Activated CD8-positive, alpha-beta T cell treated with anti-CD3 and anti-CD28 coated beads, Interleukin-2, amount 10 ng/mL, durations not matched to agents 7 days and 5 days (primary cell): ENCODE data around the gene MTA3. TPM values are rescaled to one million over a fixed set of nuclear protein-coding genes. Genes with fewer than 3 reads are reported as not detected.

Experiments
- ATAC-seq: fragments of 150-1000 bp; cut with Tn5 transposase; one replicate; pipeline ENCODE4 v1.10.0; 2021; ENCODE audit warnings: moderate library complexity
- CTCF ChIA-PET: fragments of 350-600 bp; sonication (Branson Sonifier 250); formaldehyde crosslinking; loops from one replicate; lab custom pipeline; 2021; ENCODE audit warnings: antibody characterized with exemption; lab: Charles Lee
- POLR2A ChIA-PET: fragments of 350-600 bp; sonication (Branson Sonifier 250); formaldehyde crosslinking; loops from one replicate; lab custom pipeline; 2021; ENCODE audit warnings: antibody characterized with exemption; lab: Charles Lee
- DNase-seq: peaks from one replicate; pipeline ENCODE4 v3.0.0-alpha.2; 2020
- H3K27ac Mint-ChIP-seq: one replicate; pipeline ENCODE4 v1.8.0; 2021; ENCODE audit warnings: mild to moderate bottlenecking, mixed read lengths
- H3K27me3 Mint-ChIP-seq: one replicate; pipeline ENCODE4 v1.8.0; 2021; ENCODE audit warnings: low read depth, mixed read lengths
- H3K36me3 Mint-ChIP-seq: one replicate; pipeline ENCODE4 v1.8.0; 2021; ENCODE audit warnings: low read depth, mixed read lengths
- H3K4me1 Mint-ChIP-seq: one replicate; pipeline ENCODE4 v1.8.0; 2021; ENCODE audit warnings: low read depth, mixed read lengths
- H3K4me3 Mint-ChIP-seq: one replicate; pipeline ENCODE4 v1.8.0; 2021; ENCODE audit warnings: mild to moderate bottlenecking, mixed read lengths
- H3K9me3 Mint-ChIP-seq: one replicate; pipeline ENCODE4 v1.8.0; 2022; ENCODE audit warnings: mixed read lengths; ENCODE audit not compliant: insufficient read depth
- total RNA-seq, 2 experiments: library from RNA; stranded (reverse); gene quantifications; one replicate each; pipeline ENCODE4 v1.2.3, GENCODE V29; 2021

Gene MTA3
- total RNA-seq, 2 experiments from 2014 or later, result 26.2 to 33.4 TPM

- ATAC-seq, result no peak
- DNase-seq, result no peak
- CTCF ChIA-PET, result no interaction called here
- Mint-ChIP-seq H3K4me3 (no peak overlapping the region), H3K27me3 (peaks cover 42% of the 10 kb centered on the region), H3K27ac (no peak overlapping the region), H3K4me1 (peaks cover 27% of the 10 kb centered on the region), H3K36me3 (no peaks in the 10 kb centered on the region), H3K9me3 (no peaks in the 10 kb centered on the region)
- POLR2A ChIA-PET, result interaction anchor here (4.0 kb wide), 1 partner anchor 16 kb away, joined by 24 read pairs; no protein-coding TSS in a partner anchor
These were observed 226.0 kb downstream of the MTA3 start for GRCh38 chr2:42794271-42795046.

DNA sequence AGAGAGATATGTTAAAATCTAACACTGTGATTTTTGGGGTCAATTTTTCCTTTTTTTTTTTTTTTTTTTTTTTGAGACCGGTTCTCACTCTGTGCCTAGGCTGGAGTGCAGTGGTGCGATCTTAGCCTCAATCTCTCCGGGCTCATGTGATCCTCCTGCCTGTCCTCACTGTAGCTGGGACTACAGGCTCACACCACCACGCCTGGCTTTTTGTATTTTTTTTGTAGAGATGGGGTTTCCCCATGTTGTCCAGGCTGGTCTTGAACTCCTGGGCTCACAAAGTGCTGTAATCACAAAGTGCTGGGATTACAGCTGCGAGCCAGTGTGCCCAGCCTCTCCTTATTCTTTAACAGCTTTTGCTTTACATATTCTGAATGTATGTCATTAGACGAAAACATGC, 226.8 kb downstream of the MTA3 start:
- H3K36me3 Mint-ChIP-seq, result no peaks in the 10 kb centered on the region
- H3K27me3 Mint-ChIP-seq, result peaks cover 37% of the 10 kb centered on the region
- ChIA-PET CTCF (interaction anchor here (0.6 kb wide), 1 partner anchor 281 kb away, joined by 4 read pairs; no protein-coding TSS in a partner anchor), POLR2A (interaction anchor here (4.0 kb wide), 1 partner anchor 15 kb away, joined by 24 read pairs; no protein-coding TSS in a partner anchor)
- peaks cover 28% of the 10 kb centered on the region for H3K4me1 Mint-ChIP-seq
- no peak overlapping the region for H3K27ac Mint-ChIP-seq
- ATAC-seq (no peak), DNase-seq (no peak)
- no peak overlapping the region for H3K4me3 Mint-ChIP-seq
- no peaks in the 10 kb centered on the region for H3K9me3 Mint-ChIP-seq

- Mint-ChIP-seq H3K27me3 (peaks cover 35% of the 10 kb centered on the region), H3K27ac (no peak overlapping the region), H3K36me3 (no peaks in the 10 kb centered on the region), H3K4me3 (no peak overlapping the region), H3K9me3 (no peaks in the 10 kb centered on the region), H3K4me1 (peaks cover 34% of the 10 kb centered on the region)
- ATAC-seq, result no peak
- ChIA-PET POLR2A (interaction anchor here (4.0 kb wide), 1 partner anchor 15 kb away, joined by 24 read pairs; no protein-coding TSS in a partner anchor), CTCF (interaction anchor here (0.6 to 1.2 kb wide), 3 partner anchors 15 to 282 kb away, joined by 3 to 6 read pairs (median 4); no protein-coding TSS in a partner anchor)
- peak; percentile 20 for DNase-seq
These were observed 227.4 kb downstream of the MTA3 start for GRCh38 chr2:42795841-42796301.

DNA sequence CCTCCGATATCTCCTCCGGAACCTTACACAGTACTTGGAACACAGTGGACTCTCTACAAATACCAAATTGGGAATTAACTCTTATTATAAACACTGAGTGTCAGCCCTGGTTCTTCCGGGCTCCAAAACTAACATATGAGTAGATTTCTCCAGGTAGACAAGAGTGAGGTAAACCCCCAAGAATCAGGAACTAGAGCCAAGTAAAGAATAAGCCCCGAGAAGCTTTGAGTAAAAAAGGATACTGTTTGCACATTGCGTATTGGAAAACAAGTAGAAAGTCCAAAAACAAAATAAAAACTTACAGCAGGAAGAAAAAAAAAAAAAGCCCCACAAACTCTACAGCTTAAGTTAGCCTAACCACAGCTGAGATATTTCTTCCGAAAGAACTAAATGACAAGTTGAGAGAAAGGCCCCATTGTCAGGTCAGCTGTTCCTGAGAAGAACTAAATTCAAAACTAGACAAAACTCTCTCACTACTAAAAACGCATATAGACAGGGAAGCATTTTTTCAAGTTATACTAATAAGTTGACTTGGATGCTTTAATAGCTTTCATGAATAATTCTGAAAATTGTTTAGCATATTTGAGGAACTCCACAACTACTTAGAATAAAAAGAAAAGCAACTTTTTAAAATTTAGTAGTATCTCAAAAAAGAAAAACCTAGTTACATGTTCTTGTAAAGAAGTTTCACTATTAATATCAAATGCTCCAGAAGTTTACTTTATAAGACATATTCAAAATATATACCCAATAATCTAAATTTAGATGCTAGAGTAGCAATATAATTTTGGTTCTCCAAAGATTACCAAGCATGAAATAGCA, 228.2 kb downstream of the MTA3 start:
- DNase-seq (no peak), ATAC-seq (no peak)
- Mint-ChIP-seq H3K27me3 (peaks cover 27% of the 10 kb centered on the region), H3K4me3 (no peak overlapping the region), H3K9me3 (no peaks in the 10 kb centered on the region), H3K27ac (no peak overlapping the region), H3K36me3 (no peaks in the 10 kb centered on the region), H3K4me1 (peaks cover 38% of the 10 kb centered on the region)
- CTCF ChIA-PET, result interaction anchor here (1.0 to 1.2 kb wide), 2 partner anchors 14 to 23 kb away, joined by 3 to 6 read pairs; no protein-coding TSS in a partner anchor
- POLR2A ChIA-PET, result interaction anchor here (4.0 kb wide), 1 partner anchor 14 kb away, joined by 24 read pairs; no protein-coding TSS in a partner anchor

GRCh38 chr2:42797281-42797680, 228.8 kb downstream of the MTA3 start:
- ATAC-seq, result no peak
- no peak overlapping the region for H3K4me3 Mint-ChIP-seq
- no peaks in the 10 kb centered on the region for H3K9me3 Mint-ChIP-seq
- no peak for DNase-seq
- no peak overlapping the region for H3K27ac Mint-ChIP-seq
- H3K4me1 Mint-ChIP-seq, result peaks cover 32% of the 10 kb centered on the region
- ChIA-PET CTCF (no interaction called here), POLR2A (interaction anchor here (4.0 kb wide), 1 partner anchor 13 kb away, joined by 24 read pairs; no protein-coding TSS in a partner anchor)
- no peaks in the 10 kb centered on the region for H3K36me3 Mint-ChIP-seq
- H3K27me3 Mint-ChIP-seq, result peaks cover 21% of the 10 kb centered on the region

- Mint-ChIP-seq H3K4me1 (peaks cover 24% of the 10 kb centered on the region), H3K4me3 (no peak overlapping the region)
- CTCF ChIA-PET, result interaction anchor here (1.1 to 1.8 kb wide), 3 partner anchors 11 to 28 kb away, joined by 3 to 14 read pairs (median 4); no protein-coding TSS in a partner anchor
These were observed 231.4 kb downstream of the MTA3 start for GRCh38 chr2:42799881-42800280.

DNA sequence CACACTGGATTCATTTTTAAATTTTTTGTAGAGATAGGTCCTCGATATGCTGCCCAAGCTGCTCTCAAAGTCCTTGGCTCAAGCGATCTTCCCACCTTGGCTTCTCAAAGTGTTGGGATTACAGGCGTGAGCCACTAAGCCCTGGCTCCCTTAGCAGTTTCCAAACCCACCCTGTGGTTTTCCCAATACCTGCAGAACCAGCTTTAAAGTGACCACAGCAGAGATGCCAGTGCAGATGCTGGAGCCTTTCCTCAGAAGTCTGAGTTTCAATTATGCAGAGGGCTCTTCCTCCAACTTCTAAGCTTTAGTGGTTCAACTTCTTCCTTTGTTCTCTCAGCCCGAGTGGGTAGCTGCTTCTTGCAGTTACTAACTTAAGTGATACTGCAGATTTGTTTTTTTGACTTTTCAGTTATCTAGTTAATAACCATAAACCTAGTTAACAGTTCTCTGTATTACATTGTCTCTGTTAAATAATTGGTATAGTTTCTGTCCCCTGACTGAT, 232.1 kb downstream of the MTA3 start:
- Mint-ChIP-seq H3K9me3 (no peaks in the 10 kb centered on the region), H3K36me3 (no peaks in the 10 kb centered on the region), H3K4me3 (no peak overlapping the region), H3K4me1 (peaks cover 23% of the 10 kb centered on the region), H3K27ac (no peak overlapping the region), H3K27me3 (peaks cover 16% of the 10 kb centered on the region)
- CTCF ChIA-PET, result interaction anchor here (1.1 to 1.8 kb wide), 5 partner anchors 10 to 705 kb away, joined by 3 to 14 read pairs (median 4); no protein-coding TSS in a partner anchor
- ATAC-seq (no peak), DNase-seq (no peak)
- POLR2A ChIA-PET, result interaction anchor here (0.6 to 3.8 kb wide), 4 partner anchors 9 to 684 kb away, joined by 3 to 24 read pairs (median 3); no protein-coding TSS in a partner anchor

More at GRCh38 chr2:42799881-42800280, 231.4 kb downstream of the MTA3 start:
- POLR2A ChIA-PET, result interaction anchor here (3.8 kb wide), 1 partner anchor 10 kb away, joined by 24 read pairs; no protein-coding TSS in a partner anchor
- DNase-seq (no peak), ATAC-seq (no peak)
- Mint-ChIP-seq H3K27ac (no peak overlapping the region), H3K36me3 (no peaks in the 10 kb centered on the region), H3K27me3 (peaks cover 14% of the 10 kb centered on the region), H3K9me3 (no peaks in the 10 kb centered on the region)

DNA sequence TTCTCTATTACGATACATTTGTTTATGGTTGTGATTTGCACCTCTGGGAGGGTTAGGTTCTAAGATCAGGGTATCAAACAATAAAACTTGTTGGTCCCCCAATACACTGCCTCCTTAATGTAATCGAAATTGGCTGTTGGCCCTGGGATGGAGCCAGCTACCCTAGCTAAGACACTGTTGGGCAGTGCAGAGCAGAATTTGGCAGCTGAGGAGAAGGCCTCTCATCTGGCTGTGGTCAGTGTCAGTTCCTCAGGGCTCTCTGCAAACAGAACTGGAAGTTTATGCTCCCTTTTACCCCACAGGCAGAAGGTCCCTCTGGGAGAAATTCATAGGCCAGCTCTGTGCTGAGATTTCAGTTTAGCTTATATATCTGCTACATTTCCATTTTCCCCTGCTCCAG, 232.5 kb downstream of the MTA3 start:
- Mint-ChIP-seq H3K4me1 (peaks cover 19% of the 10 kb centered on the region), H3K4me3 (no peak overlapping the region), H3K27me3 (peaks cover 14% of the 10 kb centered on the region), H3K9me3 (no peaks in the 10 kb centered on the region), H3K36me3 (no peaks in the 10 kb centered on the region), H3K27ac (no peak overlapping the region)
- ATAC-seq, result no peak
- ChIA-PET CTCF (interaction anchor here (1.1 to 1.8 kb wide), 5 partner anchors 9 to 705 kb away, joined by 3 to 14 read pairs (median 4); no protein-coding TSS in a partner anchor), POLR2A (interaction anchor here (0.6 to 3.8 kb wide), 4 partner anchors 9 to 683 kb away, joined by 3 to 24 read pairs (median 3); no protein-coding TSS in a partner anchor)
- no peak for DNase-seq

DNA sequence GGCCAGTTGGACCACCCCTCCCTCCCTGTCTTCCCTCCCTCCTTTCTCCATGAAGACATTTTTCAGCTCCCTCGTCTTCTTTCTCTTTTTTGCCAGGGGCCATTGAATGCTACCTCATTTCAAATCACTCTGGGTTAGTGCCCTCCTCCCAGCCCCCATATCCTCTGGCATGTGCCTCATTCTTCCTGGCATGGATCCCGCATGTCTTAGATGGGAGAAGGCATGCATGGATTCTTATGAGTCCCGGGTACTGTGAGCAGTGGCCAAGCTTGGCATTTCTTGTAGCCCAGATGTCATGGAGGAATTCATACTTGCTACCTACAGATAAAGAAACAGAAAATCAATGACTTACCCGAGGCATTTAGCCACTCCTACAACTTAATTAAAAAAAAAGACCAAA, 232.9 kb downstream of the MTA3 start:
- ChIA-PET CTCF (interaction anchor here (1.2 to 1.8 kb wide), 4 partner anchors 9 to 706 kb away, joined by 3 to 14 read pairs (median 4); no protein-coding TSS in a partner anchor), POLR2A (interaction anchor here (0.9 to 3.8 kb wide), 3 partner anchors 8 to 439 kb away, joined by 3 to 24 read pairs (median 3); no protein-coding TSS in a partner anchor)
- DNase-seq, result no peak
- H3K9me3 Mint-ChIP-seq, result no peaks in the 10 kb centered on the region
- H3K36me3 Mint-ChIP-seq, result no peaks in the 10 kb centered on the region
- peaks cover 16% of the 10 kb centered on the region for H3K4me1 Mint-ChIP-seq
- no peak overlapping the region for H3K27ac Mint-ChIP-seq
- no peak for ATAC-seq
- no peak overlapping the region for H3K4me3 Mint-ChIP-seq
- peaks cover 14% of the 10 kb centered on the region for H3K27me3 Mint-ChIP-seq

- Mint-ChIP-seq H3K36me3 (no peaks in the 10 kb centered on the region), H3K4me1 (peaks cover 13% of the 10 kb centered on the region), H3K4me3 (no peak overlapping the region), H3K27me3 (peaks cover 14% of the 10 kb centered on the region), H3K9me3 (no peaks in the 10 kb centered on the region), H3K27ac (no peak overlapping the region)
- POLR2A ChIA-PET, result no interaction called here
- CTCF ChIA-PET, result no interaction called here
- ATAC-seq (no peak), DNase-seq (no peak)
These were observed 233.7 kb downstream of the MTA3 start for GRCh38 chr2:42802150-42802549.

DNA sequence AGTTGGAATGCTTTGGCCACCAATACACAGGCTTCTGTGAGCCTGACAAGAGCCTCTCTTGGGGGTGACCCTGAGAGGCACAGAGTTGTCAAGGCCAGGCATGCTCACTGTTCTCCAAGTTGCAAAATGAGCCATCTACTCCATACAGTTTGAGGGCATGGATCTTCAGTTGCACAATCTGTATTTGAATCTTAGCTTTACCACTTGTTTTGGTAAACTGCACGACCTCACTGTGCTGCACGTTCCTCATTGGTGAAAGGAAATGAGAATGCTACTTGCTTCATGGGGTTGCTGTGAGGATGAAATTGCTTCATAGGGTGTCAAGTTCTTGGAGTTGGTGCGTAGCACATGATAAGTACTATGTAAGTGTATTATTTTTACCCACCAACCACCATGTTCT, 235.9 kb downstream of the MTA3 start:
- Mint-ChIP-seq H3K27ac (no peak overlapping the region), H3K9me3 (no peaks in the 10 kb centered on the region), H3K4me3 (no peak overlapping the region), H3K27me3 (peaks cover 20% of the 10 kb centered on the region), H3K4me1 (peaks cover 16% of the 10 kb centered on the region), H3K36me3 (no peaks in the 10 kb centered on the region)
- no peak for ATAC-seq
- DNase-seq, result no peak
- POLR2A ChIA-PET, result no interaction called here
- CTCF ChIA-PET, result no interaction called here
